Ramos (cell line): ENCODE results near the gene FOXC1.

Experiments used
- in situ Hi-C: fragments of 300-500 bp; cut with MboI; formaldehyde crosslinking; loops from one replicate; pipeline ENCODE4 v1.14.3; 2022; ENCODE audit warnings: low sequenced_read_pairs; ENCODE audit not compliant: unreplicated experiment

The FOXC1 gene

GRCh38 chr6:1634081-1634480, 24.4 kb downstream of the FOXC1 start:
- in situ Hi-C loops: no loop called here

GRCh38 chr6:1635305-1636010, 25.7 kb downstream of the FOXC1 start:
- in situ Hi-C loops: no loop called here

- in situ Hi-C loops: no loop called here
Observed at GRCh38 chr6:1636272-1636825, 26.6 kb downstream of the FOXC1 start.

- in situ Hi-C loops: no loop called here
Observed at GRCh38 chr6:1636971-1637871, 27.5 kb downstream of the FOXC1 start.

GRCh38 chr6:1639430-1639829, 29.7 kb downstream of the FOXC1 start:
- in situ Hi-C loops: no loop called here

- in situ Hi-C loops: no loop called here
Observed at GRCh38 chr6:1640476-1640875, 30.8 kb downstream of the FOXC1 start.

GRCh38 chr6:1641343-1641885, 31.7 kb downstream of the FOXC1 start:
- in situ Hi-C loops: no loop called here

- in situ Hi-C loops: no loop called here
Observed at GRCh38 chr6:1643111-1643510, 33.4 kb downstream of the FOXC1 start.

GRCh38 chr6:1643830-1644445, 34.2 kb downstream of the FOXC1 start:
- in situ Hi-C loops: no loop called here

GRCh38 chr6:1644516-1645060, 34.9 kb downstream of the FOXC1 start:
- in situ Hi-C loops: no loop called here

- in situ Hi-C loops: no loop called here
Observed at GRCh38 chr6:1645466-1646185, 35.9 kb downstream of the FOXC1 start.

GRCh38 chr6:1651362-1651761, 41.6 kb downstream of the FOXC1 start:
- in situ Hi-C loops: no loop called here

GRCh38 chr6:1652842-1653241, 43.1 kb downstream of the FOXC1 start:
- in situ Hi-C loops: no loop called here

GRCh38 chr6:1654054-1654453, 44.3 kb downstream of the FOXC1 start:
- in situ Hi-C loops: no loop called here

GRCh38 chr6:1657116-1657770, 47.5 kb downstream of the FOXC1 start:
- in situ Hi-C loops: no loop called here

- in situ Hi-C loops: no loop called here
Observed at GRCh38 chr6:1657771-1658165, 48.1 kb downstream of the FOXC1 start.

GRCh38 chr6:1658212-1659005, 48.7 kb downstream of the FOXC1 start:
- in situ Hi-C loops: no loop called here

GRCh38 chr6:1659816-1660215, 50.1 kb downstream of the FOXC1 start:
- in situ Hi-C loops: no loop called here
